Brain microvascular endothelial cell (primary cell): Measurements from ENCODE around the gene CCR5AS.

Experiments
- DNase-seq: peaks from one replicate; pipeline ENCODE4 v3.0.0-alpha.2; 2020
- H3K27ac ChIP-seq: fragments of 250-450 bp; sonication (Bioruptor Pico); 2 replicates; pipeline ENCODE4 v1.5.1; 2020; ENCODE audit warnings: mild to moderate bottlenecking, moderate library complexity
- H3K27me3 ChIP-seq: fragments of 250-450 bp; sonication (Bioruptor Pico); replicated peaks from 2 replicates; pipeline ENCODE4 v1.5.1; 2020; ENCODE audit warnings: mild to moderate bottlenecking
- H3K36me3 ChIP-seq: fragments of 250-450 bp; sonication (Bioruptor Pico); replicated peaks from 2 replicates; pipeline ENCODE4 v1.5.1; 2020; ENCODE audit warnings: mild to moderate bottlenecking
- H3K4me3 ChIP-seq: 2 replicates; pipeline ENCODE4 v1.5.1; 2011; ENCODE audit warnings: low read depth, mild to moderate bottlenecking, control low read depth, low read length, moderate library complexity
- in situ Hi-C: cut with HindIII; loops from 2 replicates; pipeline ENCODE4 v1.10.0; 2017; ENCODE audit warnings: low sequenced_read_pairs, low pct_ligation_motif_present
- TF ChIP-seq, protein P1 (sequence below): IDR thresholded peaks from 2 replicates; pipeline ENCODE4 v1.5.1; 2011; ENCODE audit warnings: low read depth, mild to moderate bottlenecking, moderate library complexity, low read length, control low read depth, inconsistent platforms; ENCODE audit errors: missing control alignments

Gene CCR5AS

DNA sequence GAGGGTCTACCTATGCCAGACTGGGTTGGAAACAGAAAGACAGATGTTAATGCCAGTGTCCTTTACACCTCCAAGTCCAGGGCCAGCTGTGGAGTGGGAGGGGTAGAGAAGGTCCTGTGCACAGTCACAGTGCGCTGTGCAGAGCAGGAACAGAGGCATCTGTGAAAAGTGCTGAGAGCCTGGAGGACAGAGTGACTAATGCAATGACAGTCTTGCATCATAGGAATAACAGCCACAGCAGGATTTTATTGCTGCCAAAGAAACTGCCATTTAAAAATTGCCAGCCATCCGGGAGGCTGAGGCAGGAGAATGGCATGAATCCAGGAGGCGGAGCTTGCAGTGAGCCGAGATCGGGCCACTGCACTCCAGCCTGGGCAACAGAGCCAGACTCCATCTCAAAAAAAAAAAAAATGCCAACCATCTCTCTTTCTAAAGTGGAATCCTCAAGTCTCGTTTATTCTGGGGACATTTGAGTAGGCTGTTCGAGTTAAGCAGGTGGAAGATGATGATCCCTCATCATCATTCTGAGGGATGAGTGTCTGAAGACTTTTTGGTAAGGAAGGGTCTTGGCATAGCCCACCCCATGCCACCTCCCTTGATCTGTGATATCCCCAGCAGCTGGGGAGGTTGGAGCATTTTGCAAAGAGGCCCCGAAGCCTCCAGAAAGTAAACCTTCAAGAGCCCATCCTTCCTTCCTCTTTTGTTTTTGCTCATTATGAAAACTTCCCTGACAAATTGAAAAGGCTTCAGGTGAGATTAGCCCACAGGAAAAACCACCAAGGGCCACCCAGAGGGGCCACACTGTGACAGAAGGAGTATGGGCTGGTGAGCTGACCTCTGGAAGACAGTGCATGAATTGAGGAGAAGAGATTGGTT is 45.2 kb downstream of the CCR5AS start:
- in situ Hi-C loops = no loop called here
- DNase-seq = no peak
- Histone ChIP-seq H3K36me3 (no peaks in the 10 kb centered on the region), H3K27me3 (peaks cover 5% of the 10 kb centered on the region), H3K27ac (no peak overlapping the region), H3K4me3 (no peak overlapping the region)
- TF ChIP-seq, protein P1, sequence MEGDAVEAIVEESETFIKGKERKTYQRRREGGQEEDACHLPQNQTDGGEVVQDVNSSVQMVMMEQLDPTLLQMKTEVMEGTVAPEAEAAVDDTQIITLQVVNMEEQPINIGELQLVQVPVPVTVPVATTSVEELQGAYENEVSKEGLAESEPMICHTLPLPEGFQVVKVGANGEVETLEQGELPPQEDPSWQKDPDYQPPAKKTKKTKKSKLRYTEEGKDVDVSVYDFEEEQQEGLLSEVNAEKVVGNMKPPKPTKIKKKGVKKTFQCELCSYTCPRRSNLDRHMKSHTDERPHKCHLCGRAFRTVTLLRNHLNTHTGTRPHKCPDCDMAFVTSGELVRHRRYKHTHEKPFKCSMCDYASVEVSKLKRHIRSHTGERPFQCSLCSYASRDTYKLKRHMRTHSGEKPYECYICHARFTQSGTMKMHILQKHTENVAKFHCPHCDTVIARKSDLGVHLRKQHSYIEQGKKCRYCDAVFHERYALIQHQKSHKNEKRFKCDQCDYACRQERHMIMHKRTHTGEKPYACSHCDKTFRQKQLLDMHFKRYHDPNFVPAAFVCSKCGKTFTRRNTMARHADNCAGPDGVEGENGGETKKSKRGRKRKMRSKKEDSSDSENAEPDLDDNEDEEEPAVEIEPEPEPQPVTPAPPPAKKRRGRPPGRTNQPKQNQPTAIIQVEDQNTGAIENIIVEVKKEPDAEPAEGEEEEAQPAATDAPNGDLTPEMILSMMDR = no peak

DNA sequence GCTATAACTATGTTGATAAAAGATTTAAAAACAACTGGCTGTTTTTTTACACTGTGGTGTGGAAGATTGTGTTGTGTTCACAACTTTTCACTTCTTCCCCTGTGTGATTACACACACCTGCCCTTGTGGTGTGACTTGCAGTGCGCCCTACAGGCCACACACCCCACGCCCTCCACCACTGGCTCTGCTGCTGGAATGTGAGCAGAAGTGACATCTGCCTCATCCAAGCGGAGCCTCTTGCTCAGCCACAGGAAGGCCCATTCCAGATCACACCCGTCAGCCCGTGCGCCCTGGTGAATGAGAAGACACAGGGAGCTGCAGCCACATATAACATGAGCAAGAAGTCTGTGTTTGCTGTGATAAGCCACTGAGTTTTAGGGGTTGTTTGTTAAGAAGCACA is 46.0 kb downstream of the CCR5AS start:
- DNase-seq = no peak
- Histone ChIP-seq H3K27me3 (peaks cover 4% of the 10 kb centered on the region), H3K4me3 (no peak overlapping the region), H3K27ac (no peak overlapping the region), H3K36me3 (no peaks in the 10 kb centered on the region)
- TF ChIP-seq, protein P1 = no peak
- in situ Hi-C loops = no loop called here

DNA sequence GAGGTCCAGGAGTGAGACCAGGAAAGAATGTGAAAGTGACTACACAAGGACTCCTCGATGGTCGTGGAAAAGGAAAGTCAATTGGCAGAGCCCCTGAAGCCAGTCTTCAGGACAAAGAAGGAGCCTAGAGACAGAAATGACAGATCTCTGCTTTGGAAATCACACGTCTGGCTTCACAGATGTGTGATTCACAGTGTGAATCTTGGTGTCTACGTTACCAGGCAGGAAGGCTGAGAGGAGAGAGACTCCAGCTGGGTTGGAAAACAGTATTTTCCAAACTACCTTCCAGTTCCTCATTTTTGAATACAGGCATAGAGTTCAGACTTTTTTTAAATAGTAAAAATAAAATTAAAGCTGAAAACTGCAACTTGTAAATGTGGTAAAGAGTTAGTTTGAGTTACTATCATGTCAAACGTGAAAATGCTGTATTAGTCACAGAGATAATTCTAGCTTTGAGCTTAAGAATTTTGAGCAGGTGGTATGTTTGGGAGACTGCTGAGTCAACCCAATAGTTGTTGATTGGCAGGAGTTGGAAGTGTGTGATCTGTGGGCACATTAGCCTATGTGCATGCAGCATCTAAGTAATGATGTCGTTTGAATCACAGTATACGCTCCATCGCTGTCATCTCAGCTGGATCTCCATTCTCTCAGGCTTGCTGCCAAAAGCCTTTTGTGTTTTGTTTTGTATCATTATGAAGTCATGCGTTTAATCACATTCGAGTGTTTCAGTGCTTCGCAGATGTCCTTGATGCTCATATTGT is 47.0 kb downstream of the CCR5AS start:
- no peak for DNase-seq
- Histone ChIP-seq H3K27me3 (peaks cover 12% of the 10 kb centered on the region), H3K36me3 (no peaks in the 10 kb centered on the region), H3K4me3 (no peak overlapping the region), H3K27ac (no peak overlapping the region)
- TF ChIP-seq, protein P1 = no peak
- in situ Hi-C loops = no loop called here

DNA sequence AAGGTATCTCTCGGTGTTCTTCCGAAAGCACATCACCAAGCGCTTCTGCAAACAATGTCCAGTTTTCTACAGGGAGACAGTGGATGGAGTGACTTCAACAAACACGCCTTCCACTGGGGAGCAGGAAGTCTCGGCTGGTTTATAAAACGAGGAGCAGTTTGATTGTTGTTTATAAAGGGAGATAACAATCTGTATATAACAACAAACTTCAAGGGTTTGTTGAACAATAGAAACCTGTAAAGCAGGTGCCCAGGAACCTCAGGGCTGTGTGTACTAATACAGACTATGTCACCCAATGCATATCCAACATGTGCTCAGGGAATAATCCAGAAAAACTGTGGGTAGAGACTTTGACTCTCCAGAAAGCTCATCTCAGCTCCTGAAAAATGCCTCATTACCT is 48.4 kb downstream of the CCR5AS start:
- in situ Hi-C loops = no loop called here
- Histone ChIP-seq H3K27me3 (peaks cover 12% of the 10 kb centered on the region), H3K27ac (no peak overlapping the region), H3K4me3 (no peak overlapping the region), H3K36me3 (no peaks in the 10 kb centered on the region)
- no peak for DNase-seq
- TF ChIP-seq, protein P1 = no peak

DNA sequence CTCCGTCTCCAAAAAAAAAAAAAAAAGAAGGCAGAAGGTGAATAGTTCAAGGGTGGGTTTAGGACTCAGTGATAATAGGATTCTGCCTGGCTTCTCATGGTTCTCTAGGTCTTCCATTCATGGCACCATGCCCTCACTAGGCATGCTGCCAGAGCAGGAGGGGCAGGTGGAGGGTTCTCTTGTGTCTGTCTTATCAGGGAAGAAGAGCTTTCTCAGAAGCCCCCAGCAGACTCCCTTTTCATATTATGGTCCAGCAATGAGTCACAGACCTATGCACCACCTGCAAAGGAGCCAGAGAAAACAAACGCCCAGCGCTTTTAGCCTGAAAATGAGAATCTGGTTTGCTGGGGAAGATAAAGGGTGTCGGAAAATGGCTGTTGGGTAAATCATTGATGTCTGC is 50.0 kb downstream of the CCR5AS start:
- DNase-seq = no peak
- in situ Hi-C loops = no loop called here
- Histone ChIP-seq H3K27ac (no peak overlapping the region), H3K36me3 (no peaks in the 10 kb centered on the region), H3K27me3 (peaks cover 14% of the 10 kb centered on the region), H3K4me3 (no peak overlapping the region)
- TF ChIP-seq, protein P1 = no peak
